ENCODE results near the gene CHRM2. TPM values are rescaled to one million over a fixed set of nuclear protein-coding genes. Genes with fewer than 3 reads are reported as not detected.

Gene CHRM2
- total RNA-seq, 1 experiment from 2014 or later, result 0.17 TPM

DNA sequence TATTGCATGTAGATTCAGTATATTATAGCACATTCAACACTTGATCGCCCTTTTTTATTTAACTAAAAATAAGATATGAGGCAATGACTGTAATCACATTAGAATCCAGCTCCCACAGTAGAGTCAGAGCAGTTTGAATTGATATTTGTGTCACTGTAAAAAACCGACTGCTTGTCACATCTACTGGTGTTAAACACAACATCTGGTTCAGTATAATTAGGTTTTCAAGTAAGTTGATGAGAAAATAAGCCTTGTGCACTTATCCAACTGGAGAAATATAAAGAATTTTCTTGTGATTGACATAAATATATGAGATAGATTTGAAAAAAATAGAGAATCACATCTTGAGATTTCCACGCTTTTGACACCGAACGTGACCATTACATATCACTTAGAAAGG lies 69.0 kb downstream of the CHRM2 start:
- Histone ChIP-seq H3K9me3 (ENCODE audit: insufficient read depth, low read depth) (no peaks in the 10 kb centered on the region), H3K79me2 (ENCODE audit: low read depth) (no peaks in the 10 kb centered on the region), H3K4me1 (replicated peaks; ENCODE audit: insufficient read depth) (no peaks in the 10 kb centered on the region), H3K27ac (no peak overlapping the region), H4K20me1 (ENCODE audit: insufficient read depth) (no peaks in the 10 kb centered on the region), H3K9me2 (ENCODE audit: insufficient read depth) (no peaks in the 10 kb centered on the region), H3F3A (ENCODE audit: insufficient read depth, low read depth) (no peaks in the 10 kb centered on the region), H3K27me3 (ENCODE audit: insufficient read depth, low read depth) (no peaks in the 10 kb centered on the region), H3K4me2 (no peak overlapping the region), H3K36me3 (ENCODE audit: low read depth) (no peaks in the 10 kb centered on the region), H2AFZ (no peak overlapping the region), H3K4me3 (no peak overlapping the region)
- ChIA-PET CTCF (no interaction called here), POLR2A (ENCODE audit: unreplicated experiment) (no interaction called here)
- BruUV-seq (replicated peaks), result no TSS peak
- DNase-seq, result no peak
- TF ChIP-seq, protein P1, sequence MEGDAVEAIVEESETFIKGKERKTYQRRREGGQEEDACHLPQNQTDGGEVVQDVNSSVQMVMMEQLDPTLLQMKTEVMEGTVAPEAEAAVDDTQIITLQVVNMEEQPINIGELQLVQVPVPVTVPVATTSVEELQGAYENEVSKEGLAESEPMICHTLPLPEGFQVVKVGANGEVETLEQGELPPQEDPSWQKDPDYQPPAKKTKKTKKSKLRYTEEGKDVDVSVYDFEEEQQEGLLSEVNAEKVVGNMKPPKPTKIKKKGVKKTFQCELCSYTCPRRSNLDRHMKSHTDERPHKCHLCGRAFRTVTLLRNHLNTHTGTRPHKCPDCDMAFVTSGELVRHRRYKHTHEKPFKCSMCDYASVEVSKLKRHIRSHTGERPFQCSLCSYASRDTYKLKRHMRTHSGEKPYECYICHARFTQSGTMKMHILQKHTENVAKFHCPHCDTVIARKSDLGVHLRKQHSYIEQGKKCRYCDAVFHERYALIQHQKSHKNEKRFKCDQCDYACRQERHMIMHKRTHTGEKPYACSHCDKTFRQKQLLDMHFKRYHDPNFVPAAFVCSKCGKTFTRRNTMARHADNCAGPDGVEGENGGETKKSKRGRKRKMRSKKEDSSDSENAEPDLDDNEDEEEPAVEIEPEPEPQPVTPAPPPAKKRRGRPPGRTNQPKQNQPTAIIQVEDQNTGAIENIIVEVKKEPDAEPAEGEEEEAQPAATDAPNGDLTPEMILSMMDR (conservative IDR thresholded peaks at IDR 0.05), result no peak
- no peak for TF ChIP-seq EZH2 (IDR thresholded peaks at IDR 0.05; ENCODE audit: low read depth)
- intact Hi-C loops (cut with micrococcal nuclease; ENCODE audit: unreplicated experiment), result no loop called here

DNA sequence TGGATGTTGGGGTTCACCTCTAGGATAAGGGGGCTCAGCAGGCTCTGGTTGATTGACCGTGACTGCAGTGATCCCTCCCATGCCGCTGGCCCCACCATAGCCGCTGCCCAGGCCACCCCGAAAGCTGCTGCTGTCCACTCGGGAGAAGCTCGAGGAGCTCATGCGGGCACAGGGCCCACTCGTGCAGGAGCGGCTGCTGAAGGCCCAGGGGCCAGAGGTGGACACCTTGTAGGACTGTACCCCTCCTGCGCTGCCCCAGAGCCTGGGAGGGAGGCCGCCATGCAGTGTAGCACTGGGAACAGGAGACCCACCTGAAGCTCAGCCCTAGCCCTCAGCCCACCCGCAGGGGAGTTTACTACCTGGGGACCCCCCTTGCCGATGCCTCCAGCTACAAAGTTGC lies 70.0 kb downstream of the CHRM2 start:
- Histone ChIP-seq H3K9me2 (ENCODE audit: insufficient read depth) (no peaks in the 10 kb centered on the region), H3K4me2 (no peak overlapping the region), H3K9me3 (ENCODE audit: insufficient read depth, low read depth) (no peaks in the 10 kb centered on the region), H3F3A (ENCODE audit: insufficient read depth, low read depth) (no peaks in the 10 kb centered on the region), H3K27me3 (ENCODE audit: insufficient read depth, low read depth) (no peaks in the 10 kb centered on the region), H3K27ac (no peak overlapping the region), H2AFZ (no peak overlapping the region), H3K36me3 (ENCODE audit: low read depth) (no peaks in the 10 kb centered on the region), H4K20me1 (ENCODE audit: insufficient read depth) (no peaks in the 10 kb centered on the region), H3K4me1 (replicated peaks; ENCODE audit: insufficient read depth) (no peaks in the 10 kb centered on the region), H3K79me2 (ENCODE audit: low read depth) (no peaks in the 10 kb centered on the region), H3K4me3 (no peak overlapping the region)
- intact Hi-C loops (cut with micrococcal nuclease; ENCODE audit: unreplicated experiment), result no loop called here
- DNase-seq, result no peak
- TF ChIP-seq, protein P1 (conservative IDR thresholded peaks at IDR 0.05), result no peak
- TF ChIP-seq EZH2 (IDR thresholded peaks at IDR 0.05; ENCODE audit: low read depth), result no peak
- POLR2A ChIA-PET (ENCODE audit: unreplicated experiment), result interaction anchor here (0.6 kb wide), 1 partner anchor 10 kb away, joined by 9 read pairs; no protein-coding TSS in a partner anchor
- BruUV-seq (replicated peaks), result no TSS peak
- CTCF ChIA-PET, result interaction anchor here (0.6 to 0.7 kb wide), 2 partner anchors 22 to 957 kb away, joined by 3 to 9 read pairs; no protein-coding TSS in a partner anchor

DNA sequence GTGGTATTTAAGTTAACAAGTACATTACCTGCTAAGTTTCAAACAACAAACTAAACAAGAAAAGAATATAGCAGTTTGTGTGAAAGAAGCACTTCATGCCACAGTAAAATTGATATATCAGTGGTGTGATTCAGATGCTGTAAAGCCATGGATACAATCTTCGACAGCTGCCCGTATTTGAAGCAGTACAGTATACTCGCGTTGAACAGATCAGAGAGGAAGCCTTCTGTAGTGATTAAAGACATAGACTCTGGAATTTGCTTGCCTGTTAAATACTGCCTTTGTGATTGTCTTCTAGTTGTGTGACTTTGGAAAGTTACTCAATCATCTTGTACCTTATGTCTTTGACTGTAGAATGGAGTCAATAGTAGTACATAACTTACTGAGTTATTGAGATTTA lies 71.7 kb downstream of the CHRM2 start:
- H3K9me2 ChIP-seq (ENCODE audit: insufficient read depth), result no peaks in the 10 kb centered on the region
- H3K4me1 ChIP-seq (replicated peaks; ENCODE audit: insufficient read depth), result no peaks in the 10 kb centered on the region
- no peak for TF ChIP-seq EZH2 (IDR thresholded peaks at IDR 0.05; ENCODE audit: low read depth)
- TF ChIP-seq, protein P1 (conservative IDR thresholded peaks at IDR 0.05), result no peak
- no peak overlapping the region for H3K4me2 ChIP-seq
- H3K79me2 ChIP-seq (ENCODE audit: low read depth), result no peaks in the 10 kb centered on the region
- no peaks in the 10 kb centered on the region for H3F3A ChIP-seq (ENCODE audit: insufficient read depth, low read depth)
- BruUV-seq (replicated peaks), result no TSS peak
- intact Hi-C loops (cut with micrococcal nuclease; ENCODE audit: unreplicated experiment), result no loop called here
- no peaks in the 10 kb centered on the region for H3K36me3 ChIP-seq (ENCODE audit: low read depth)
- H4K20me1 ChIP-seq (ENCODE audit: insufficient read depth), result no peaks in the 10 kb centered on the region
- CTCF ChIA-PET, result no interaction called here
- H3K27me3 ChIP-seq (ENCODE audit: insufficient read depth, low read depth), result no peaks in the 10 kb centered on the region
- H3K9me3 ChIP-seq (ENCODE audit: insufficient read depth, low read depth), result no peaks in the 10 kb centered on the region
- H3K4me3 ChIP-seq, result no peak overlapping the region
- H3K27ac ChIP-seq, result no peak overlapping the region
- DNase-seq, result no peak
- POLR2A ChIA-PET (ENCODE audit: unreplicated experiment), result no interaction called here
- no peak overlapping the region for H2AFZ ChIP-seq

Measured in PC-9 (cell line).